Suppressor macrophage treated with lipopolysaccharide for 1 hour (primary cell): Measurements from ENCODE around the gene MAML2.
A peak's percentile ranks its signal among the peaks of the same experiment; 100 is the strongest.

Experiments used
- DNase-seq, 3 donors: peaks; one replicate each; pipeline ENCODE4 v3.0.0-alpha.2; 2020 to 2022

Gene MAML2

GRCh38 chr11:96057502-96057901 lies 285.5 kb downstream of the MAML2 start:
- no peak for DNase-seq

GRCh38 chr11:96056576-96056975 lies 286.4 kb downstream of the MAML2 start:
- no peak for DNase-seq

- peak in 1 of 3 donors; percentile 11 for DNase-seq
These were observed 287.1 kb downstream of the MAML2 start for GRCh38 chr11:96055706-96056387.

- DNase-seq = peak; percentile 22 to 66 (median 59)
These were observed 287.9 kb downstream of the MAML2 start for GRCh38 chr11:96054870-96055705.

GRCh38 chr11:96052921-96053651 lies 289.9 kb downstream of the MAML2 start:
- peak; percentile 22 to 39 (median 27) for DNase-seq

GRCh38 chr11:96051820-96052219 lies 291.2 kb downstream of the MAML2 start:
- no peak for DNase-seq

GRCh38 chr11:96050435-96051182 lies 292.4 kb downstream of the MAML2 start:
- no peak for DNase-seq

- DNase-seq = peak in 2 of 3 donors; percentile 26 to 38
These were observed 293.6 kb downstream of the MAML2 start for GRCh38 chr11:96049426-96049825.

GRCh38 chr11:96045622-96046456 lies 297.2 kb downstream of the MAML2 start:
- DNase-seq = peak; percentile 48 to 75 (median 71)

- no peak for DNase-seq
These were observed 298.2 kb downstream of the MAML2 start for GRCh38 chr11:96044747-96045146.

GRCh38 chr11:96044311-96044710 lies 298.7 kb downstream of the MAML2 start:
- DNase-seq = no peak

GRCh38 chr11:96043291-96043690 lies 299.7 kb downstream of the MAML2 start:
- DNase-seq = no peak

- no peak for DNase-seq
These were observed 304.9 kb downstream of the MAML2 start for GRCh38 chr11:96038046-96038445.

- peak in 1 of 3 donors; percentile 10 for DNase-seq
These were observed 305.5 kb downstream of the MAML2 start for GRCh38 chr11:96037405-96037949.

- no peak for DNase-seq
These were observed 306.1 kb downstream of the MAML2 start for GRCh38 chr11:96036863-96037262.

GRCh38 chr11:96035740-96036078 lies 307.3 kb downstream of the MAML2 start:
- peak in 2 of 3 donors; percentile 35 to 43 for DNase-seq

- peak; percentile 45 to 68 (median 64) for DNase-seq
These were observed 307.8 kb downstream of the MAML2 start for GRCh38 chr11:96035031-96035739.

- no peak for DNase-seq
These were observed 309.4 kb downstream of the MAML2 start for GRCh38 chr11:96033599-96033998.

- DNase-seq = no peak
These were observed 309.9 kb downstream of the MAML2 start for GRCh38 chr11:96033095-96033494.

GRCh38 chr11:96028746-96029145 lies 314.2 kb downstream of the MAML2 start:
- DNase-seq = no peak

GRCh38 chr11:96027021-96027420 lies 316.0 kb downstream of the MAML2 start:
- no peak for DNase-seq
